ENCODE data around the gene TRAPPC10. TPM values are rescaled to one million over a fixed set of nuclear protein-coding genes. Genes with fewer than 3 reads are reported as not detected.

The TRAPPC10 gene
- total and polyA plus RNA-seq, 2 donors (not counting 1 experiment from before 2014, with no cell fraction given) = 61.7 to 145 TPM

GRCh38 chr21:43982489-43983078, 29.5 kb upstream of the TRAPPC10 start:
- Histone ChIP-seq H3K27me3 (replicated peaks in 1 of 4; ENCODE audit: control extremely low read depth in 1 of 4, control insufficient read depth in 3 of 4, insufficient read depth in 4 of 4, low read length in 3 of 4) (peaks cover 0 to 2% (median 0%) of the 10 kb centered on the region in 4 experiments), H2AFZ (ENCODE audit: insufficient read depth, low read depth, low read length, poor library complexity, severe bottlenecking) (no peak overlapping the region), H3K4me2 (replicated peaks; ENCODE audit: low read depth, low read length, poor library complexity, severe bottlenecking) (no peak overlapping the region), H3K9me3 (ENCODE audit: control extremely low read depth in 1 of 3, control insufficient read depth in 2 of 3, insufficient read depth in 1 of 3, low read length in 2 of 3) (no peaks in the 10 kb centered on the region), H3K27ac (ENCODE audit: low read length in 2 of 2) (no peak overlapping the region), H3K4me1 (ENCODE audit: control insufficient read depth in 2 of 2, insufficient read depth in 2 of 2, low read length in 2 of 2) (no peaks in the 10 kb centered on the region), H4K20me1 (ENCODE audit: control insufficient read depth, insufficient read depth, low read length, poor library complexity, severe bottlenecking) (no peaks in the 10 kb centered on the region), H3K79me2 (ENCODE audit: control insufficient read depth, insufficient read depth, low read length) (no peaks in the 10 kb centered on the region), H3K36me3 (replicated peaks in 1 of 2; ENCODE audit: control extremely low read depth in 1 of 2, control insufficient read depth in 1 of 2, extremely low read depth in 1 of 2, insufficient read depth in 2 of 2, low read length in 1 of 2) (peaks cover 0 to 11% of the 10 kb centered on the region in 2 experiments), H3K9ac (ENCODE audit: low read length) (no peak overlapping the region), H3K4me3 (ENCODE audit: control extremely low read depth in 1 of 5, extremely low read depth in 1 of 5, insufficient read depth in 1 of 5, low read depth in 2 of 5, low read length in 4 of 5) (no peak overlapping the region)
- ChIA-PET CTCF (no interaction called here), POLR2A (no interaction called here)
- intact Hi-C loops (cut with micrococcal nuclease) = no loop called here
- Mint-ChIP-seq H3K27me3 (no peaks in the 10 kb centered on the region), H3K27ac (no peak overlapping the region), H3K4me1 (peaks cover 8% of the 10 kb centered on the region), H3K4me3 (no peak overlapping the region), H3K9me3 (ENCODE audit: insufficient read depth) (no peaks in the 10 kb centered on the region)
- no peak for ATAC-seq (ENCODE audit: low read depth)
- no peak for DNase-seq
- 97% methylated on average over 29 of the region's 32 CpGs for WGBS (ENCODE audit: insufficient coverage)
- TF ChIP-seq EZH2 (IDR thresholded peaks at IDR 0.05; ENCODE audit: borderline replicate concordance, insufficient read depth, low read depth, low read length, poor library complexity, severe bottlenecking) (no peak), CTCF (IDR thresholded peaks at IDR 0.05) (no peak)

- Histone ChIP-seq H4K20me1 (ENCODE audit: control insufficient read depth, insufficient read depth, low read length, poor library complexity, severe bottlenecking) (no peaks in the 10 kb centered on the region), H3K27me3 (replicated peaks in 1 of 4; ENCODE audit: control extremely low read depth in 1 of 4, control insufficient read depth in 3 of 4, insufficient read depth in 4 of 4, low read length in 3 of 4) (peaks cover 0 to 2% (median 0%) of the 10 kb centered on the region in 4 experiments), H3K27ac (ENCODE audit: low read length in 2 of 2) (no peak overlapping the region), H3K9ac (ENCODE audit: low read length) (no peak overlapping the region), H3K4me2 (replicated peaks; ENCODE audit: low read depth, low read length, poor library complexity, severe bottlenecking) (no peak overlapping the region), H3K4me1 (ENCODE audit: control insufficient read depth in 2 of 2, insufficient read depth in 2 of 2, low read length in 2 of 2) (no peaks in the 10 kb centered on the region), H3K9me3 (ENCODE audit: control extremely low read depth in 1 of 3, control insufficient read depth in 2 of 3, insufficient read depth in 1 of 3, low read length in 2 of 3) (no peaks in the 10 kb centered on the region), H3K36me3 (replicated peaks in 1 of 2; ENCODE audit: control extremely low read depth in 1 of 2, control insufficient read depth in 1 of 2, extremely low read depth in 1 of 2, insufficient read depth in 2 of 2, low read length in 1 of 2) (peaks cover 0 to 11% of the 10 kb centered on the region in 2 experiments), H3K4me3 (ENCODE audit: control extremely low read depth in 1 of 5, extremely low read depth in 1 of 5, insufficient read depth in 1 of 5, low read depth in 2 of 5, low read length in 4 of 5) (no peak overlapping the region), H2AFZ (ENCODE audit: insufficient read depth, low read depth, low read length, poor library complexity, severe bottlenecking) (no peak overlapping the region), H3K79me2 (ENCODE audit: control insufficient read depth, insufficient read depth, low read length) (no peaks in the 10 kb centered on the region)
- DNase-seq = no peak
- WGBS (ENCODE audit: insufficient coverage) = 89% methylated on average over 17 of the region's 17 CpGs
- ATAC-seq (ENCODE audit: low read depth) = no peak
- POLR2A ChIA-PET = no interaction called here
- H3K27ac Mint-ChIP-seq = no peak overlapping the region
- no peaks in the 10 kb centered on the region for H3K9me3 Mint-ChIP-seq (ENCODE audit: insufficient read depth)
- H3K4me3 Mint-ChIP-seq = no peak overlapping the region
- peaks cover 8% of the 10 kb centered on the region for H3K4me1 Mint-ChIP-seq
- CTCF ChIA-PET = no interaction called here
- intact Hi-C loops (cut with micrococcal nuclease) = no loop called here
- no peak for TF ChIP-seq EZH2 (IDR thresholded peaks at IDR 0.05; ENCODE audit: borderline replicate concordance, insufficient read depth, low read depth, low read length, poor library complexity, severe bottlenecking)
- TF ChIP-seq CTCF (IDR thresholded peaks at IDR 0.05) = no peak
- no peaks in the 10 kb centered on the region for H3K27me3 Mint-ChIP-seq
Observed at GRCh38 chr21:43983390-43983789, 28.7 kb upstream of the TRAPPC10 start.
